ENCODE results near the gene CD47.
A peak's percentile ranks its signal among the peaks of the same experiment; 100 is the strongest.

CD47 gene

DNA sequence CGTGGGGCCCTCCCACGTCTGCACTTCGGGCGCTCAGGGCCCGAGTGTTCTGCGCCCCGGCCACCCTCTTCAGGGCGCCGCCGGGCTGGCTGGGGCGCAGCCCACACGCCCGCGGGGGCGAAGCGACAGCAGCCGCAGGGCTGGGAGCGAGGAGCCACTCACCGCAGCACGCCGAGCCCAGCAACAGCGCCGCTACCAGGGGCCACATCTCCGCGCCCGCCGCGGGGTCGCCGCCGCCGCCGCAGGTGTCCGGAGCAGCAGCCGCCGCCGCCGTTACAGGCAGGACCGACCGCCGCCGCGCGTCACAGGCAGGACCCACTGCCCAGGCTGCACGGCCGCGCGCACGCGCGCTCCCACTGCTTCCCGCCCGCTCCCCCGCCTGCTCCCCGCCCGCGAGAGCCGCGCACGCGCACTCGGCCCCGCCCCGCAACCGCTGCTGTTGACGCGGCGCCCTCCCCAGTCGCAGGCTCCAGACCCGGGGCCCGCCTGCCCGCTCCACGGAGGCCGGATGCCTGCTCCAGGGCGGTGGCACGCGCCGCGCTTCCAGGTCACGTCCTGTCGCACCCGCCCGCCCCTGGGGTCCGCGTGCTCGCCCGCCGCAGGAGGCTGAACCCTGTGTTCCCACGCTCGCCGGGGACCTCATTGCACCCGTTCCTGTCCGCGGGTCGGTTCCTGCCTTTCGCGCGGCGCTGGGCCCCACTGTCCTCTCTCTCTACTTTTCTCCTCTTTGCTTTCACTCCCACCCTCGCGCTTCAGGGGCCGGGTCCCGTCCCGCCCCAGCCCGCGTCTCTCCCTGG is at the start of gene CD47:
CD47 (minus strand) TSS at position 331 of the 797 bp plus-strand sequence; CDS start at position 208, 123 bp downstream.
- DNase-seq = peak; percentile 64 to 81

DNA sequence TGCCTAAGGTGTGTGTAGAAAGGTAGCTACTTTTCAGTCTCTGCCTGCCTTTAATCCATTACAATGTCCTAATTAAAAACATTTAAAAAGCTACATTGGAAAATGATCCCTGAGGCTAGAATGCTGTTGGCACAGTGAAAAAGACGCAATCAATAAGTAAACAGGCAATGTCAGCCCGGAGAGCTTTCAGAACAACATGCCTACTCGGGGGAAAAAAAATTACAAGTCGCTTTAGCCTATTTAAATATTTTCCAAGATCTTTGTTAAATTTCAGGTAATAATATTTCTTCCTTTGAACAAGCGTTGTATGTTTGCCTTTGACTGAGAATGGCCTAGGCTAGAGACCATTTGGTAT is 46.6 kb upstream of the CD47 start:
- no peak for DNase-seq

DNA sequence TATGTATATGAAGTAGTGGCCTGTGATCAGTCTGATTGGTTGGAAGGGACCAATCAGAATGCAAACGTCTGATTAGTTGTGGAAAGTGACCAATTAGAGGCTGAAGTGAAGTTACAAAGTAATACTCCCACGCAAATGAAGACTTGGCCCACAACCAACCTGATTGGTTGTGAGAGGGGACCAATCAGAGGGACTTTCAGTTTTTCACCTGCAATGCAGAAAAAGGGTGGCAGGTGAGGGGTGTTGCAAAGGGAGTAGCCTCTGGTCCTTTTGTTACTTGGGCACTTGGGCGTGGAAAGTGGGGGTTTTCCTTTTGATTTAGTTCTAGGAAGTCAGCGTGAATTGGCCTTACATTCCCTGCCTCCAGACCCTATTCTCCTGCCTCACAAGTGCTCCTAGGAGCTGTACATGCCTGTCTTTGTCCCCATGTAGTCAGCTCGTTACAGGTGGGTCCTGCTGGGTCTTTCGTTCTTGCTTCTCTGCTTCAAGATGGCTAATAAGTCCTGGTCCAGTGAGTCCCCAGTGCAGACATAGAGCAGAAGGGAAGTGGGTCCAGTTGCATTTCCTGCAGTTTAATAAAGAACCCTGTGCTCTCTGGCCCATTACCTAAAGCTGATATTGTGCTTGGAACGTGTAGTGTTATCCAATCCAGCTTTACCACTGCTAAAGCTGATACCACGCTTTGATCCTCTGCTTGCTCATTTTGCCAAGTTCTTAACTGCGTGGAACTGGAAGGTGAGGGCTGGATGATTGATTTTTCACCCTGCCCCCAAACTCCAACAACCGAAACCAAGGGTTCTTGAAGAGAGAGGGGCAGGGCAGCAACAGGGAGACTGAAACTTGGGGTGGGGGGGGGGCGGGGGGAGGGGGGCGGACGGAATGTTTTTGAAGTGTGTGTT is 46.0 kb upstream of the CD47 start:
- DNase-seq = no peak

DNA sequence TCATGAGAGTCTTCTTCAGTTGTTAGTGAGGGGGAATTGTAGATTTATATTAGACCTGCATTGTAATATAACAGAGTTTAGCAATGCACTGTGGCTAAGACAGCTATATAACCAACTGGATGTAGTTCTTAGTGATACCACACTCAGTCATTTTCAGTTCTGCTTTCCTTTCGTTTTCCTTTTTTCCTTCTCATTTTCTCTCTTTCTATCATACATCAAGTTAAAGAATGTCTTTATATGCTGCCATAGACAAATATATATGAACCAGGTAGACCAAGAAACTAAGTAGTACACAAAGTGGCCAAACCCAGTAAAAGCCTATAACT is 43.7 kb upstream of the CD47 start:
- DNase-seq = no peak

DNA sequence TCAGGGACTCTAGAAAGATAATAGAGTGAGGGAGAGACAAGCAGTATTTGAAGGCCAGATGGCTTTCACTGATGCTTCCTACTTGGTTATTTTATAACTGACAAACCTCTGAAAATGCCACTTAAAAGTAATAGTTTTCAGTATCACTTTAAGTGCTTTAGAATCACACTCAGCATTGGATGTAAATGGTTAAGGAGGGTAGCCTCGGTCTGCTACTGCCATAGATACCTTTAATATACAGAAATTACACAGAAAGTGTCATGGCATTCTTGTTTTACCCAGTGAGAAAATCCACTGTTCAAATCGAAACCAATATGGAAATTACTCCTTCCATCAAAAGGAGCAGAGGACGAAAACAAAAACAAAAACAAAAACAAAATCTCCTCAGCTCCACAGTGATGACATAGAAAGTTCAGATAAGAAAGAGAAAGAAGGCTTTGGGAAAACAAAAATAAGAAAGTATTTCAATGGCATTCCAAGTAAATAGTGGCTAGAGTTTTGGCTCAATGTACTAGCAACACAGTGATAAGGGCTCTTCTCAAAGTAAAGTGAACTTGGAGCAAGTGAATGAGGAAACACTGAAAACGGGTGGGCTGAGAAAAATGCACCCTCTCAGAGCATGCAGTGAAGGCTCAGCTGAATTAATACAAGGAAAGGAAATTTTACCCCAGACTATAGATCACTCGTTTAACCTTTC is 43.2 kb upstream of the CD47 start:
- DNase-seq = no peak

DNA sequence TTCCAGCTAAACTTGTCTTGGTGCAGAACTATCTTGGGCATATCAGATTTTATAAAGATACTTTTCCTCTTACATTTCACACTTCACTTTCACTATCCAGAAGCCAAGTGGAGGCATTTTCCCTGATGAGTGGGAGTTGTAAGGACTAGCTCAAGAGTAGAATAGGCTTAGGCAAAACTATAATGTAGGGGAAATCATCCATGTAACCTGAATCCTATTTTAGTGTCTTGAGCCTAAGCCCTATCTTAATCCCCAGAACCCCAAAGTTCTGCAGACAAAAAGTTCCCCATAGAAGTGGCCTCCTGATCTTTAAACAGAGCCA is 42.2 kb upstream of the CD47 start:
- DNase-seq = no peak

DNA sequence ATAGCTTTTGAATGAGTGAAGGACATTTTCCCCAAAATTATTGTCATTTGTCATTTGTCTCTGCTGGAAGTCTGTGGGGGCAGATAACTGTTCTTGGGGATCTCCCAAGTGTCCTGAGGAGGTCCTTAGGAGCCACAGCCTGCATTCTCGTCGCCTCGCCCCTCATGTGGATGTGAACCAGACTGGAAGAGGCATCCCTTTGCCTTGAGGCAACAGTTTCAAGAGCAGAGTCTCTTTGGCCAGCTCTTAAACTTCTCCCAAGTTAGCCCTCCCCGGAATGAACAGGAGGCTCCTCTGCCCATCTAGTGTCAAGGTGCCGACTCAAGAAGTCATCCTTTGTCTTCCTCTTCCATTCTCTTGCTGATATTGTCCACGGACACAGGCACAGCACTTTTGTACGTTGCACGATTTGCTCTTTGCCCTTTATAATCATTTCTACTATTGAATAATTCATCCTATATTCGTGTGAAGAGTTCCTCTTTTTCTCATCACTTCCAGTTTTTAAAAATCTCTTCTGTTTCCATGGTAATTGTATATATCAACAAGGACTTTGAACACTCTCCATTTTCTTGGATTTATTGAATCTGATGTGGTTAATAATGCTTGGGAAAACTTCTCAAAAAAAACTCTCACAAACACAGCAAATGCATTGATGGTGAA is 40.8 kb upstream of the CD47 start:
- DNase-seq = no peak

DNA sequence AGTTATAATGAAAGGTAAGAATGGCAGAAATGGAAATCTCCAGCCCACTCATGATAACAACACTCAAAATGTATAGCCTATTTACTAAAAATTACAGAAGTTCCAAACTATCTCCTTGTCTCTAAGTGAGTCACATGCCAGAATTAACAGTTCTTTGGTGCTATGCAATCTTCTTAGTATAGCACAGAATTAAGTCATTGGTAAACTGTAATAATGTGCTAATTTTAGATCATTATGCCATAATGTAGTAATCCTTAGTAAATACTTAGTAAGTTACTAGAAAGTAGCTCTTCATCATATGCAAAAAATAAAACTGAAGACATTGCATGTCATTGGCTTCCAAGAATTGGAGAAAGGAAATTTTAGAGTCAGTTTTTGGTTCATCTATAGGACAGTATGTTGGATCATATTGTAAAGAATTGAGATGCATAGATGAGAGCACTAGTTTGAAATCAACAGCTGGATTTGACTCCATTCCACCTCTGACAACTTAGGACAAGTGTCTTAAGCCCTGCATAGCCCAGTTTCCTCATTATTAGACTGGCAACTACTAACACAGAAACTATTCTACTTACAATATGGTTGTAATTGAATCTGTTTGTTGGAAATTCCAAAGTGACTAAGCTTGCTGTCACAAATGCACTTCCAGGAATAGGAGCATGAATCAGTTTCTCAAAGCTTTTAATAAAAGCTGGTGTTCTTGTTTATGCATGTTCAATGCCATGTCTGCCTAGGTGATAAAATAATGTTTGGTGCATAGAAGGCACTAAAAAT is 40.1 kb upstream of the CD47 start:
- DNase-seq = no peak

DNA sequence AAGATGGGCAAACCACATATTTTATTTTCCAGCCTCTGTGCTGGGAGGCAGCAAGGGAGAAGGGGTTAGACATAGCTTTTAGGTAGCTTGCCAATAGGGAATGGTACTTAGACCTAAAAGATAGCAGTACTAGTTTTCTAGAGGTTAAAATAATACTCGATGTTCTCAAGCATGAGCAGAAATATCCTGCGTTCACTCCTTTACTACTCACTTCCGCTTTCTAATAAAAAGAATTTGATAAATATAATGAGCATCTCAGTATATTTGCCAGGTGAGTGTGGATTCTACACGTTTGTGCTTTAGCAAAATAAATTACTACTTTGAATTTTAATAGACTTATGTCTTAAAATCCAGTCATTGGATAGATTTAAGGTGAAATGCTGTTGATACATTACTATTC is 39.4 kb upstream of the CD47 start:
- no peak for DNase-seq

DNA sequence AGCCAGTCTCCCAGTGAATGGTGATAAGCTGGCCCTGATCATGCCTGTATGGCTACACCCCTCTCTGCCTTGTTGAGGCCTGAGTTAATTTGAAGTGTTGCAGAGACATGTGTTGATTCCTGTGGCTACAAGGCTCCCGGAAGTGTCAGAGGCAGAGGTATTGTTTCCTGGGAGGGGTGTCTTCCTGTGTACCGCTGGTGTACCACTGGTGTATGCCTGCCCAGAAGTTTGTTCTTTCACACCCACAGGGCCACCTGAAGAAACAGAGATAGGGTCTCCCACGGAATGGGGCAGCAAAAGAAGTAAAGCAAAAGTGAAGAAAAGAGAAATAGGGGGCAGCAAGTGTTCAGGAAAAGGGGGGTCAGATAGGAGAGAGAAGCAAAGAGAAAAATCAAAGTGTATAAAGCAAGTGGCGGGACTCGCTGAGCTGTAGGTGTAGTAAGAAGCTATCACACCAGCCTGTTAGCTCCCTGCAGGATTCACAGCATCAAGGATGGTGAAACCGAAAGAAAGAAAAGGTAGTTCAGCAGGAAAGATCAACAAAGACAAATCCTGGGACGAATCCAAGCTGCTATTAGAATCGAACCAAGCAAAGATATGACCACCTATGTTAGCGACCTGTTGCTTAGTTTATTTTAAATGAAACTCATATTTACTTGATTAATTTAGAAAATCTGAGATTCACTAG is 36.6 kb upstream of the CD47 start:
- no peak for DNase-seq

DNA sequence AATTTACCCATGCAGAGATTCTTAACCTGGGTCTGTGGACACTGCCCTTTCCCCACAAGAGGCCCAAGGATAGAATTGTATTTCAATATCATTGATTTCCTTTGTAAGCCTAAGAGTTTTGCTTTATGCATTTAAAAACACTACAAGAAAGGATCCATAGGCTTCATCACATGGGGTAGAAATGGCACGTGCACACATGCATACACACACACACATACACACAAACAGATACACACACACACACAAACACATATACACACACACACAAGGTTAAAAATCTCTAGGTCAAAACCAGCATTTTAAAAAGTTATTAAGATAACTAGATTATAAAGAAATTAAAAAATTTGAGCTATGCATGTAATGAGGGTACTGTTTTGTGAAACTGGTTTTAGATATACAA is 35.5 kb upstream of the CD47 start:
- DNase-seq = no peak

DNA sequence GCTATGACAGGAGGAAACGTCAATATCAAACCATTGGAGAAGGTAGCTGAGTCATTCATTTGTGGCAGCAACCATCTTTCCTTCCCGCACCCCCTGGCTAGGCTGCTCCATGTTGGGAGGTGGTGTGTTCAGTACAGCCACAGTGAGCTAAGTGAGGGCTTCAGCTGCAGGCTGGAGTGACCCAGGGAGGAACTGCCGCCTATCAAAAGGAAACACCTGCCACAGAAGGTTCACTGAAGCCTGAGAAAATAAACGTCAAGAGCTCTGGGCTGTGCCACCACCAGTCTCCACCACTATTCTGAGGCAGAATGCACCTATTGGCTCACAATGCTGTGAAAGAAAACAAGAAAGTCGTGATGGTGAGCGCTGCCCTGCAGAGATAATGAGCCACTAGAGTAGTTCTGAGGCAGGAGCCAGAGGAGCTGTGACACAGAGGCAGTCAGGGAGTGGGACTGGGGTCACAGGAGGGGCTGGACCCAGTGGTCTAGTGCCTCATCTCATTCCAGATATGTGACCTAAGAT is 34.8 kb upstream of the CD47 start:
- peak; percentile 64 to 77 for DNase-seq

DNA sequence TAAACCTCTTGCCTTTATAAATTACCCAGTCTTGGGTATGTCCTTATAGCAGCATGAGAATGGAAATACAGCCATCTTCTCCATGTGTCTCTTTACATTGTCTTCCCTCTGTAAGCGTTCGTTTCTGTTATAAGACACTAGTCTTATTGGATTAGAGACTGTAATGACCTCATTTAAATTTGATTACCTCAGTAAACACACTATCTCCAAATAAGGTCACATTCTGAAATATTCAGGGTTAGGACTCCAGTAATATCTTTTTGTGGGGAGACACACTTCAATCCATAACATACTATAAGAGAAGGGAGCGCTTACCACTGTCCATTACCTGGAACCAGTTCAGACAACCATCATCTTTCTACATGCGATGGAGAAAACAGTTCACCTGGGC is 34.3 kb upstream of the CD47 start:
- DNase-seq = no peak

DNA sequence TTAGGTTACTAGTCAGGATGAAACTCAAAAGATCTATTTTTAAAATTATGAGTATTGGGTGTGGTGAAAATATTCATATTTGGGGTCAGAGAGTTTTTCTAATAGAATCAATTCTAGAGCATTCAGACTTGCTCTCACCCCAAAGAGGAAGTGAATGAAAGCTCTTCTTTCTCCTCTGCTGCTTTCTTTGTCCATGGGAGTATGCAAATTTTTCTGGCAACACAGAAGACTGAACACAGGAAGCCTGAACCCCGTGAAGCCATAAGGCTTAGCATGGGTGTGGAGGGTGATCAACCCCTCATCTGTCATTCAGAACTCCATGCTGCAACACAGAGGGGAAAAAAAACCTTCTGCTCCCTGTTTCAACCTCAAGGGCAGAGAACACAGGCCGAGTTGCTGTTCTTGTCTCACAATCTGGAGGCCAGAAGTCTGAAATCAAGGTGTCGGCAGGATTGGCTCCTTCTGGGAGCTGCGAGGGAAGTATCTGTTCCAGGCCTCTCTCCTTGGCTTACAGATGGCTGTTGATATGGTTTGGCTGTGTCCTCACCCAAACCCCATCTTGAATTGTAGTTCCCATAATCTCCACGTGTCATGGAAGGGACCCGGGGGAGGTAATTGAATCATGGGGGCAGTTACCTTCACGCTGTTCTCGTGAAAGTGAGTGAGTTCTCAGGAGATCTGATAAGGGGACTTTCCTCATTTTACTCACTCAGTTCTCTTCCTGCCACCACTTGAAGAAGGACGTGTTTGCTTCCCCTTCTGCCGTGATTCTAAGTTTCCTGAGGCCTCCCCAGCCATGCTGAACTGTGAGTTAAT is 33.7 kb upstream of the CD47 start:
- no peak for DNase-seq

DNA sequence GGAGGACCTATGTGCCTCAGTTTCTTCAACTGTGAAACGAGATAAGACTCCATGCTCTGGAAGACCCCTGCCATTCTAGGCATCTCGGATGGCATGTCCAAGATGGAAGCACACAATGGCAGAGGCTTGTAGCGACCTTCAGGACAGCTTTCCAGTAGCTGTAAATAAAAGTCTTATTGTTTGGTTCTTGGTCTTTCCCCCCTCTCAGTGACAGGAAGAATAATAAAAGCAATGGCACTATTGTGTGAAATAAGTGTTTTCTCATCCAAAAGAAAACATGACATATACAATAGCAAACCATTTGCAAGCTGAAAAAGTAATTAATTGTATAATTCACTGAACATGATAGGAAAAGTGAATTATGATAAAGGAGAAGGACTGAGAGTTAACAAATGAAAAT is 32.5 kb upstream of the CD47 start:
- no peak for DNase-seq

DNA sequence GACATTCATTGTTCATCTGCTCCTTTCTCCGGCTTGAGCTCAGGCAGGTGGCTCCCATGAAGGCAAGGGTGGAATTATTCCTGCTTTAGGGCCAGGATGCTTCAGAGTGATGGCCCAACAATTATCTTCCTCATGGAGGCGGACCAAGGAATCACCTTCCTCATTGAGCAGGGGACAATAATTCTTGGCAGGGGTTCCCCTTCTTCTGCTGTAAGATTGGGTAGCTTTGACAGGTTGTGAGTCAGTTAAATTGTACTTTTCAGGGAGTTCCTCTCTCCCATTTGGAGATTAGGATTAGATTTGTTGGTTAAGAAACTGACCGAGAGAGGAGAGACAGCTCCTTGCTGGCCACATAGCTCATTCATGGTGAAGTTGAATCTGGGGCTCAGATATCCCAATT is 31.4 kb upstream of the CD47 start:
- DNase-seq = no peak

DNA sequence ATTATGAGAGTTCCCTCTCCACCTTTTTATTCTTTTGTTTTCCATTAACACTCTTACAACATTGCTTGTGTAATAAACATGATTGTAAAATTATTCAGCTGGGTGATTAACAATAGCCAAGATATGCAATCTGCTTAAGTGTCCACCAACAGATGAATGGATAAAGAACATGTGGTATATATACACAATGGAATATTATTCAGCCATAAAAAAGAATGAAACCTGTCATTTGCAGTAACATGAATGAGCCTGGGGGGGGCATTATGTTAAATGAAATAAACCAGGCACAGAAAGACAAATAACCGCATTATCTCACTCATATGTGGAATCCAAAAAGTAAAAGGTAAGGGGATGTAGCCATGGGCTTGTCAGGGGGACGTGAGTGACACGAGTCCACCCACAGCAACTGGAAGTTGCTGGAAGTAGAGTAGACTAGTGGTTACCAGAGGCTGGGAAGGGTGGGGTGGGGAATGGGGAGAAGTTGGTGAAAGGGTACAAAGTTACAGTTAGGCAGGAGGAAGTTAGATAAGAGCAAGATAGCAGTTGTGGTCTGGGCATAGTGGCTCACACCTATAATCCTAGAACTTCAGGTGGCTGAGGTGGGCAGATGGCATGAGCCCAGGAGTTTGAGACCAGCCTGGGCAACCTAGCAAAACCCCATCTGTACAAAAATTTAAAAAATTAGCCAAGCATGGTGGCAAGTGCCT is 28.7 kb upstream of the CD47 start:
- DNase-seq = no peak

DNA sequence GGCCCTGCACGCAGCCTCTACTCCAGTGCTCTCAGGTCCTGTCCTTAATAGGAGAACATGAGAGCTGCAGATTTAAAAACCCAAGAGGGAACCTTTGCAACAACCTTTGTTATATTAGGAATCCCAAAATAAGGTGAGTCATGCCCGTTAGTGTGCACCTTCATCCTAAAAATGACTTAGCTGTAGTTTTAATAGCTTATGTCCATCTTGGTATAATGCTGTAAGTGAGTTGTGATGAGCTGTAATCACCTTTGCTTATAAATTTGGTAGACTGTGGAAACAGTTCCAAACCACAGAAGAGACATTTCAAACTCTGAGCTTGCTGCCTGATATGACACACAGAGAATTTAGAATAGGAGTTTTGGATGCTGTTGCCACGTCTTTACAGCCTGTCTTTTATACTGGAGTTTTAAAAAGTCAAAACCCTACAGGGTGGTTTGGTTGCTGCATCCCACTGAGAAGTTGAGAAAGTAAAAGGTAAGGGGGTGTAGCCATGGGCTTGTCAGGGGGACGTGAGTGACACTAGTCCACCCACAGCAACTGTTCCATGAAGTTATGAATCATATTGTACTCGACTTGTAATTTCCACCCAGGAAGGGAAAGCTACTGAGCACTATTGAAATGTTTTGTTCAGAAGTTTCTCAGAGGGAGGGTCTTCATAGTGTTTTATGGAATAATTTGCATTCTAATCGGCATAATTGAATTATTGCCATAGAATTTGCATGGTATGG is 27.4 kb upstream of the CD47 start:
- no peak for DNase-seq

DNA sequence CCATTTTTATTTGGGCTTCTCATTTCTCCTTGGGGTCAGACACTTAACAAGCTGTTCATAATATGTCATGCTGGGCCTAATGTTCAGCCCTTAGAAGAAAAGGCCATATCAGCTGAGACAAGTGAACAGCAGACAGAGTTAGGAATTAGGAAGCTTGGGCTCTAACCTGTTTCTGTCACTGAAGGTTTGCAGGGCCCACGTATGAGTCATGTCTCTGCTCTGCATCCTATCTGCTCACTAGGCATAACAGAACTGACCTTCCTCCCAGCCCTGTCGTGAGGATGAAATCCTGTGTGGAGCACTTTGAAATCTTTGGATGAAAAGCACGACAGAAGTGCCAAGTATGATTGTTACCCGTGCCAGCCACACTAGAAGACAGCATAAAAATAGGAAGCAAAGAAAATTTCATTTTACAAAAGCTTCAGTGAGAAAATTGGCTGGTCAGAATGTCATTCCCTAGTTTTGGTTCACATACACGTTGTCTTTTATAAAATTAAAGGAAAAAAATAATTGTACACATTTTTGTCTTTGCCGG is 26.5 kb upstream of the CD47 start:
- DNase-seq = no peak
